OCI-LY1 (cell line): ENCODE results near the gene OLAH.

ENCODE experiments used
- H2AFZ ChIP-seq: fragments of 200-600 bp; sonication (generic), shearing (Covaris generic); 2 replicates; pipeline ENCODE4 v1.6.0; 2014; ENCODE audit warnings: antibody characterized with exemption, mild to moderate bottlenecking, low read length
- H3F3A ChIP-seq: fragments of 200-600 bp; sonication (generic), shearing (Covaris generic); 2 replicates; pipeline ENCODE4 v1.6.0; 2014; ENCODE audit warnings: mild to moderate bottlenecking, antibody characterized with exemption, low read length, moderate library complexity; ENCODE audit not compliant: insufficient read depth
- H3K27ac ChIP-seq: fragments of 200-600 bp; sonication (generic); 2 replicates; pipeline ENCODE4 v1.5.1; 2014; ENCODE audit warnings: low read length, mixed run types, mild to moderate bottlenecking, low read depth; ENCODE audit not compliant: poor library complexity, severe bottlenecking
- H3K27me3 ChIP-seq: fragments of 200-600 bp; sonication (generic); 2 replicates; pipeline ENCODE4 v1.6.0; 2014; ENCODE audit warnings: antibody characterized with exemption, mild to moderate bottlenecking, low read length, moderate library complexity; ENCODE audit not compliant: insufficient read depth
- H3K36me3 ChIP-seq: fragments of 200-600 bp; sonication (generic); 2 replicates; pipeline ENCODE4 v1.6.1; 2014; ENCODE audit warnings: mild to moderate bottlenecking, antibody characterized with exemption, low read length, moderate library complexity, mixed read lengths; ENCODE audit not compliant: insufficient read depth
- H3K4me1 ChIP-seq: fragments of 200-600 bp; sonication (generic); 2 replicates; pipeline ENCODE4 v1.5.1; 2014; ENCODE audit warnings: mild to moderate bottlenecking, low read length, moderate library complexity; ENCODE audit not compliant: insufficient read depth, severe bottlenecking
- H3K4me2 ChIP-seq: fragments of 200-600 bp; sonication (generic), shearing (Covaris generic); 2 replicates; pipeline ENCODE4 v1.6.1; 2014; ENCODE audit warnings: low read length
- H3K4me3 ChIP-seq: fragments of 200-600 bp; sonication (generic); 2 replicates; pipeline ENCODE4 v1.5.1; 2014; ENCODE audit warnings: low read length, low read depth, mild to moderate bottlenecking, mixed read lengths; ENCODE audit not compliant: poor library complexity, severe bottlenecking
- H3K79me2 ChIP-seq: fragments of 200-600 bp; shearing (Covaris generic); 2 replicates; pipeline ENCODE4 v1.6.1; 2016; ENCODE audit warnings: mixed run types, low read length, mixed read lengths; ENCODE audit not compliant: insufficient read depth
- H3K9ac ChIP-seq: fragments of 200-600 bp; sonication (generic), shearing (Covaris generic); 2 replicates; pipeline ENCODE4 v1.6.1; 2014; ENCODE audit warnings: mild to moderate bottlenecking, low read length, mixed read lengths
- H3K9me2 ChIP-seq: fragments of 200-600 bp; sonication (generic), shearing (Covaris generic); 2 replicates; pipeline ENCODE4 v1.6.1; 2014; ENCODE audit warnings: low read depth, mild to moderate bottlenecking, low read length, mixed read lengths
- H3K9me3 ChIP-seq: fragments of 200-600 bp; shearing (Covaris generic); 2 replicates; pipeline ENCODE4 v1.6.1; 2014; ENCODE audit warnings: low read length, mixed read lengths
- H4K20me1 ChIP-seq: fragments of 200-600 bp; sonication (generic), shearing (Covaris generic); 2 replicates; pipeline ENCODE4 v1.6.0; 2016; ENCODE audit warnings: mild to moderate bottlenecking, low read length; ENCODE audit not compliant: insufficient read depth
- EZH2 ChIP-seq: fragments of 200-600 bp; sonication (generic), shearing (Covaris generic); IDR thresholded peaks from 2 replicates; pipeline ENCODE4 v1.8.0; 2017; ENCODE audit warnings: borderline replicate concordance, mixed run types, mild to moderate bottlenecking, antibody characterized with exemption, low read length, moderate library complexity, mixed read lengths
- TF ChIP-seq, protein P1 (sequence below): fragments of 200-600 bp; sonication (generic), shearing (Covaris generic); IDR thresholded peaks from 2 replicates; pipeline ENCODE4 v1.5.1; 2017; ENCODE audit warnings: mild to moderate bottlenecking, antibody characterized with exemption, low read length, moderate library complexity, mixed read lengths

OLAH gene

DNA sequence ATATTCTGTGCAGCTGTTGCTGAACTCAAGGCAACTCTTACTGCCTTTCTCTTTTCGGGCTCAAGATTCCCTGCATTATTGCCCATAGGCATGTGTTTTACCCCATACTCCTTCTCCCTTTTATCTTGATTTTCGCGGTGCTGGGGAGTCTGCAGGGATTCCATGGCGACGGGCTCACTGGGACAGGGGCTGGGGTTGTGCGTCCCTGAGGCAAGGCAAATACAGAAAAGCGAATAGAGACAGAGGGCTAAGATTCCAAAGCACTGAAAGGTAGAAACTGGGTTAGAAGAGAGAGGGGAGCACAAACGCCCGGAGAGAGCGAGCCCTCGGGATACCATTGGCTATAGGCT is 52.9 kb downstream of the OLAH start:
- H2AFZ ChIP-seq, result peak overlapping the region; percentile 75
- no peak for TF ChIP-seq EZH2
- TF ChIP-seq, protein P1, sequence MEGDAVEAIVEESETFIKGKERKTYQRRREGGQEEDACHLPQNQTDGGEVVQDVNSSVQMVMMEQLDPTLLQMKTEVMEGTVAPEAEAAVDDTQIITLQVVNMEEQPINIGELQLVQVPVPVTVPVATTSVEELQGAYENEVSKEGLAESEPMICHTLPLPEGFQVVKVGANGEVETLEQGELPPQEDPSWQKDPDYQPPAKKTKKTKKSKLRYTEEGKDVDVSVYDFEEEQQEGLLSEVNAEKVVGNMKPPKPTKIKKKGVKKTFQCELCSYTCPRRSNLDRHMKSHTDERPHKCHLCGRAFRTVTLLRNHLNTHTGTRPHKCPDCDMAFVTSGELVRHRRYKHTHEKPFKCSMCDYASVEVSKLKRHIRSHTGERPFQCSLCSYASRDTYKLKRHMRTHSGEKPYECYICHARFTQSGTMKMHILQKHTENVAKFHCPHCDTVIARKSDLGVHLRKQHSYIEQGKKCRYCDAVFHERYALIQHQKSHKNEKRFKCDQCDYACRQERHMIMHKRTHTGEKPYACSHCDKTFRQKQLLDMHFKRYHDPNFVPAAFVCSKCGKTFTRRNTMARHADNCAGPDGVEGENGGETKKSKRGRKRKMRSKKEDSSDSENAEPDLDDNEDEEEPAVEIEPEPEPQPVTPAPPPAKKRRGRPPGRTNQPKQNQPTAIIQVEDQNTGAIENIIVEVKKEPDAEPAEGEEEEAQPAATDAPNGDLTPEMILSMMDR, result no peak
- H3K27ac ChIP-seq, result peak overlapping the region; percentile 86
- no peaks in the 10 kb centered on the region for H3K9me3 ChIP-seq
- peaks cover 18% of the 10 kb centered on the region for H3K4me1 ChIP-seq
- H3K9ac ChIP-seq, result peak overlapping the region; percentile 84
- no peaks in the 10 kb centered on the region for H3K9me2 ChIP-seq
- peak overlapping the region; percentile 80 for H3K4me3 ChIP-seq
- peaks cover 24% of the 10 kb centered on the region for H3K79me2 ChIP-seq
- no peaks in the 10 kb centered on the region for H4K20me1 ChIP-seq
- H3F3A ChIP-seq, result no peaks in the 10 kb centered on the region
- H3K36me3 ChIP-seq, result peaks cover 9% of the 10 kb centered on the region; the same call in 1 of the 2 replicates
- H3K4me2 ChIP-seq, result peak overlapping the region; percentile 93
- H3K27me3 ChIP-seq, result no peaks in the 10 kb centered on the region

DNA sequence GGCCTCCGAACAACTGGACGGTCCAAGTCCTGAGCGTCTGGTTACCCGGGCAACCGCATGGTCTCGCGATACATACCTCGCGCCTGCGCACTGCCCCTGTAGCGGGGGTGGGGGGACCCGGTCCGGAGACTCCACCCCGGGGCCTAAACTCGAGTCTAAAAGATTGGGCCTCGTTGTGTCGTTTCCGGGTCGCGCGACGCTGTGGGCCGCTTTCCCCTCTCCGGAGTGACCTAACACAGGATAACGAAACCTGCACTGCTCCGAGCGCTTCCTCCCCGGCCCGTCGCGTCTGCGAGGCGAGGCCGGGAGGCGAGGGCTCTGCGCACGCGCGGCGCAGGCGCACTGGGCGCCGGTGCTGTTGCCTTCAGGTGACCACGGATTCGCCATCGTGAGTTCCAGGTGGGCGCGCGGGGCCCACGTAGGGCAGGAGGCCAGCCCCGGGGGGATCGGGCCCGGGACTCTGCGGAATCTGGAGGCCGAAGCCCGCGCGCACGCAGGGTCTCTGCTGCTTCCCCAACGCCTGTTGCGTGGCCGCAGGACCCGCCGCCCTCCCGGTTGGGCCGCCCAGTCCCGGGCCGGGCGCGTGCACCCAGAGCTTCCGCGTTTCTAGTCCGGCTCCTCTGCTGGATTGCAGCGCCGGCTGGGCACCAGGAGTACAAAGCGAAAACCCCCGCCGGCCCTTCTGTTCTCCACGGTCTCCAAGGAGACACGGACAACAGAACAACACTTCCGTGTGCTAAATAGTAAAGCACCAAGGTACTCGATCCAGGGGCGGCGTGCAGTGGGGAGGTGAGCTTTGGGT is 53.5 kb downstream of the OLAH start, which contains the start of gene RPP38:
TSS of gene RPP38 (plus strand) at position 345 of the 802 bp plus-strand sequence. CDS start 5,960 bp downstream, outside the sequence.
- peaks cover 24% of the 10 kb centered on the region for H3K79me2 ChIP-seq
- H3K4me2 ChIP-seq, result peak within 1 kb of the TSS; percentile 93
- TF ChIP-seq, protein P1, result no peak
- TF ChIP-seq EZH2, result no peak
- no peaks in the 10 kb centered on the region for H3K9me3 ChIP-seq
- H3K9me2 ChIP-seq, result no peaks in the 10 kb centered on the region
- H3F3A ChIP-seq, result no peaks in the 10 kb centered on the region
- peak within 1 kb of the TSS; percentile 84 for H3K9ac ChIP-seq
- H3K4me1 ChIP-seq, result peaks cover 18% of the 10 kb centered on the region
- H2AFZ ChIP-seq, result peak within 1 kb of the TSS; percentile 75
- H3K36me3 ChIP-seq, result peaks cover 14% of the 10 kb centered on the region; the same call in 1 of the 2 replicates
- H3K27me3 ChIP-seq, result no peaks in the 10 kb centered on the region
- peak within 1 kb of the TSS; percentile 80 for H3K4me3 ChIP-seq
- no peaks in the 10 kb centered on the region for H4K20me1 ChIP-seq
- H3K27ac ChIP-seq, result peak within 1 kb of the TSS; percentile 86

DNA sequence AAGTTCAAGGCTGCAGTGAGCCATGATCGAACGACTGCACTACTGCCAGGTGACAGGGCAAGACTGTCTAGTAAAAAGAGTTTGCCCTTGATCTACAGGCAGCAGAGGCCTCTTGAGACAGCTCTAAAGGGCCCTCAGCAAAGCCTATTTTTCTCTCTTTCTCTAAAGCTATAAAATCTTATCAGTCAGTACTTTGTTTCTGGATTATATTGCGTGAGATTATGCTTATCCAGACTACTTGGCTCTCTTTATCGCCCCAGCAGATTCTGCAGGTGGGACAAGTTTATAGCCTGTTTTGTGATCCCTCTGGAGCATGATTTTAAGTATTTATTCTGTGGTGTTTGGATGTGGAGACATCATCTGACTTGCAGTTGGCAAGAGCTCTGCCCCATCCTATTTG is 56.1 kb downstream of the OLAH start:
- Histone ChIP-seq H3K9me3 (no peaks in the 10 kb centered on the region), H3K9ac (no peak overlapping the region), H3K27me3 (no peaks in the 10 kb centered on the region), H3K4me1 (peaks cover 18% of the 10 kb centered on the region), H3K27ac (no peak overlapping the region), H3K4me3 (no peak overlapping the region), H3K9me2 (no peaks in the 10 kb centered on the region), H2AFZ (no peak overlapping the region), H3K36me3 (peaks cover 37% of the 10 kb centered on the region), H3F3A (no peaks in the 10 kb centered on the region), H3K79me2 (peaks cover 24% of the 10 kb centered on the region), H4K20me1 (no peaks in the 10 kb centered on the region), H3K4me2 (no peak overlapping the region)
- TF ChIP-seq, protein P1, result no peak
- TF ChIP-seq EZH2, result no peak
